DND-41 (cell line): ENCODE data around the gene PTTG2.

Experiments
- ATAC-seq: fragments of 200-7000 bp; cut with Tn5 transposase; 3 replicates; pipeline ENCODE4 v1.9.1; 2021; ENCODE audit warnings: low read depth; ENCODE audit not compliant: insufficient read depth
- DNase-seq: peaks from one replicate; pipeline ENCODE4 v3.0.0-alpha.2; 2020
- H2AFZ ChIP-seq: 2 replicates; pipeline ENCODE4 v1.6.0; 2012; ENCODE audit warnings: low read depth, low read length
- H3K27ac ChIP-seq: 2 replicates; pipeline ENCODE4 v1.5.1; 2012; ENCODE audit warnings: low read length, inconsistent platforms
- H3K27me3 ChIP-seq: fragments of 200-600 bp; sonication (generic); 2 replicates; pipeline ENCODE4 v1.6.0; 2012; ENCODE audit warnings: low read length, mild to moderate bottlenecking, inconsistent platforms; ENCODE audit not compliant: insufficient read depth, poor library complexity
- H3K36me3 ChIP-seq: 2 replicates; pipeline ENCODE4 v1.5.1; 2012; ENCODE audit warnings: low read length, inconsistent platforms; ENCODE audit not compliant: insufficient read depth
- H3K4me1 ChIP-seq: 2 replicates; pipeline ENCODE4 v1.5.1; 2012; ENCODE audit warnings: mild to moderate bottlenecking, low read length; ENCODE audit not compliant: insufficient read depth
- H3K4me2 ChIP-seq: 2 replicates; pipeline ENCODE4 v1.6.0; 2012; ENCODE audit warnings: mild to moderate bottlenecking, moderate library complexity, low read length, inconsistent platforms; ENCODE audit not compliant: insufficient read depth
- H3K4me3 ChIP-seq, 2 experiments: fragments of 200-600 bp in 1 of 2; shearing (Covaris generic) in 1 of 2; 2 replicates each; pipeline ENCODE4 v1.5.1; 2012 to 2016; ENCODE audit warnings: inconsistent platforms in 2 of 2, low read length in 2 of 2, mild to moderate bottlenecking in 2 of 2, low read depth in 1 of 2, moderate library complexity in 1 of 2
- H3K79me2 ChIP-seq: 2 replicates; pipeline ENCODE4 v1.6.0; 2012; ENCODE audit warnings: low read length, inconsistent platforms; ENCODE audit not compliant: insufficient read depth
- H3K9ac ChIP-seq: 2 replicates; pipeline ENCODE4 v1.6.0; 2012; ENCODE audit warnings: low read depth, mild to moderate bottlenecking, inconsistent platforms, low read length, moderate library complexity
- H3K9me3 ChIP-seq: 2 replicates; pipeline ENCODE4 v1.5.1; 2012; ENCODE audit warnings: low read length, moderate library complexity, mild to moderate bottlenecking, inconsistent platforms; ENCODE audit not compliant: insufficient read depth, severe bottlenecking
- H4K20me1 ChIP-seq: 2 replicates; pipeline ENCODE4 v1.6.0; 2012; ENCODE audit warnings: low read length; ENCODE audit not compliant: insufficient read depth
- CTCF ChIP-seq: IDR thresholded peaks from 2 replicates; pipeline ENCODE4 v1.5.1; 2012; ENCODE audit warnings: borderline replicate concordance, low read length, moderate library complexity, mild to moderate bottlenecking; ENCODE audit not compliant: poor library complexity, severe bottlenecking; ENCODE audit errors: extremely low read depth
- EZH2 ChIP-seq: IDR thresholded peaks from 3 replicates; pipeline ENCODE4 v1.6.1; 2012; ENCODE audit warnings: borderline replicate concordance, low read depth, mild to moderate bottlenecking, moderate library complexity, low read length, inconsistent platforms; ENCODE audit not compliant: severe bottlenecking

PTTG2 gene

DNA sequence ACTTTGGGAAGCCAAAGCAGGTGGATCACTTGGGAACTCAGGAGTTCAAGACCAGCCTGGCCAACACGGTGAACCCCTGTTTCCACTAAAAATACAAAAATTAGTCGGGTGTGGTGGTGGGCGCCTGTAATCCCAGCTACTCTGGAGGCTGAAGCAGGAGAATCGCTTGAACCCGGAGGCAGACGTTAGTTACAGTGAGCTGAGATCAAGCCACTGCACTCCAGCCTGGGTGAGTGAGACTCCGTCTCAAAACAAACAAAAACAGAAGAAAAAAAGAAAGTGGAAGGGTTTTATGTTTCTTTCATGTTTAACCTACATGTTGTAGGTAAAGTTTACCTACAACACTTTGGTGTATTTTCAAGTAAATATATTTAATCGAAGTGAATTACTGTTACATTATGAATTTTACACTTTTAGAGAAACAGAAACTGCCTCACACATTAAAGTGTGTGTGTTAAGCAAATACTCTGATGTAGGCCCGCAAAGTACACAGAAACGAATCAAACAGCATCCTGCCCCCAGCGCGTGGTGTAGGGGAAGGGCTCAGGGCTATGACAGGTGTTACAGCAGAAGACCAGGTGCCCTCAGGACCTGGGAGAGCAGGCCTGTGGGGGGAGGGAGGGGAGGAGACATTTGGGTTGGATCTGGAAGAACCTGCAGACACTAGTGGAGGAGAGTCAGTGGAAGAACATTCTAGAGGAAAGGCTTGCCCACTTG is 39.0 kb downstream of the PTTG2 start:
- H3K79me2 ChIP-seq, result peaks cover 43% of the 10 kb centered on the region
- peaks cover 40% of the 10 kb centered on the region for H4K20me1 ChIP-seq
- no peak overlapping the region for H3K9ac ChIP-seq
- no peak for TF ChIP-seq CTCF
- TF ChIP-seq EZH2, result no peak
- no peak overlapping the region for H2AFZ ChIP-seq
- no peaks in the 10 kb centered on the region for H3K4me1 ChIP-seq
- ATAC-seq, result no peak
- no peak overlapping the region for H3K4me2 ChIP-seq
- no peak overlapping the region for H3K27ac ChIP-seq
- H3K36me3 ChIP-seq, result no peaks in the 10 kb centered on the region
- no peaks in the 10 kb centered on the region for H3K27me3 ChIP-seq
- DNase-seq, result no peak
- H3K4me3 ChIP-seq, result no peak overlapping the region
- no peaks in the 10 kb centered on the region for H3K9me3 ChIP-seq

DNA sequence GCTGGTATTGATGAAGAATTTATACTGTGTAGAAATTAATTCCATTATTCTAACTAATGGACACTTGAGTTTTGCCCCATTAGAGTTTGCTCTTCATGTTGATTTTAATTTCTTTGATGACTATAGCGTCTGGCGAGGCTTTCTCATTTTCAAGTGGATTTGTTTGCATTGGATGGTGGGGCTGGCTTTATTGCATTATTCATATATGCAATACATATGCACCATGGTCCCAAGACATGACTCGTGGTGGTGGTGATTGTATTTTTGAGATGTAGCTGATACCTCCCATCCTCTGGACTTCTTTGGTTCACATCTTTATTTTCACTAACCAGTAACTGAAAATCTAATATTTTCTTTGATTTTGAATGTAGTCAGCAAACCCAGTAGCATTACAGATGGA is 39.8 kb downstream of the PTTG2 start:
- Histone ChIP-seq H3K9ac (no peak overlapping the region), H3K9me3 (no peaks in the 10 kb centered on the region), H3K4me2 (no peak overlapping the region), H3K36me3 (no peaks in the 10 kb centered on the region), H3K27me3 (no peaks in the 10 kb centered on the region), H3K4me3 (no peak overlapping the region), H3K79me2 (peaks cover 40% of the 10 kb centered on the region), H3K4me1 (no peaks in the 10 kb centered on the region), H4K20me1 (peaks cover 40% of the 10 kb centered on the region), H2AFZ (no peak overlapping the region), H3K27ac (no peak overlapping the region)
- no peak for ATAC-seq
- TF ChIP-seq EZH2, result no peak
- no peak for TF ChIP-seq CTCF
- DNase-seq, result no peak

- no peak overlapping the region for H3K9ac ChIP-seq
- H3K27me3 ChIP-seq, result no peaks in the 10 kb centered on the region
- H3K4me2 ChIP-seq, result no peak overlapping the region
- H3K36me3 ChIP-seq, result no peaks in the 10 kb centered on the region
- TF ChIP-seq CTCF, result no peak
- TF ChIP-seq EZH2, result no peak
- no peaks in the 10 kb centered on the region for H3K9me3 ChIP-seq
- DNase-seq (no peak), ATAC-seq (no peak)
- H3K27ac ChIP-seq, result no peak overlapping the region
- no peaks in the 10 kb centered on the region for H3K4me1 ChIP-seq
- peaks cover 40% of the 10 kb centered on the region for H3K79me2 ChIP-seq
- no peak overlapping the region for H3K4me3 ChIP-seq
- H4K20me1 ChIP-seq, result peaks cover 38% of the 10 kb centered on the region
- H2AFZ ChIP-seq, result no peak overlapping the region
Measured at GRCh38 chr4:38001927-38002326, 41.7 kb downstream of the PTTG2 start.
